UCSD-AML1 (cell line): Measurements from ENCODE around the gene SLC9A9.

Experiments used
- DNase-seq: peaks from one replicate; lab custom pipeline; 2025; ENCODE audit not compliant: unreplicated experiment; lab: John Stamatoyannopoulos, UW

The SLC9A9 gene

GRCh38 chr3:143514874-143515273 is 333.4 kb downstream of the SLC9A9 start:
- no peak for DNase-seq

GRCh38 chr3:143514109-143514508 is 334.2 kb downstream of the SLC9A9 start:
- no peak for DNase-seq

GRCh38 chr3:143511174-143511879 is 336.9 kb downstream of the SLC9A9 start:
- no peak for DNase-seq

- no peak for DNase-seq
These were observed 337.7 kb downstream of the SLC9A9 start for GRCh38 chr3:143510601-143511000.

- DNase-seq, result no peak
These were observed 340.3 kb downstream of the SLC9A9 start for GRCh38 chr3:143507735-143508580.

GRCh38 chr3:143506190-143506589 is 342.1 kb downstream of the SLC9A9 start:
- no peak for DNase-seq

GRCh38 chr3:143503325-143503885 is 344.9 kb downstream of the SLC9A9 start:
- DNase-seq, result no peak

GRCh38 chr3:143502081-143502480 is 346.2 kb downstream of the SLC9A9 start:
- no peak for DNase-seq

GRCh38 chr3:143497382-143497781 is 350.9 kb downstream of the SLC9A9 start:
- no peak for DNase-seq

- no peak for DNase-seq
These were observed 352.1 kb downstream of the SLC9A9 start for GRCh38 chr3:143496191-143496590.

- no peak for DNase-seq
These were observed 352.7 kb downstream of the SLC9A9 start for GRCh38 chr3:143495527-143495926.

- DNase-seq, result no peak
These were observed 361.7 kb downstream of the SLC9A9 start for GRCh38 chr3:143486611-143487010.

- no peak for DNase-seq
These were observed 363.3 kb downstream of the SLC9A9 start for GRCh38 chr3:143484846-143485512.

- DNase-seq, result no peak
These were observed 365.1 kb downstream of the SLC9A9 start for GRCh38 chr3:143483214-143483613.

GRCh38 chr3:143482106-143483088 is 365.9 kb downstream of the SLC9A9 start:
- DNase-seq, result no peak

GRCh38 chr3:143480344-143480743 is 367.9 kb downstream of the SLC9A9 start:
- no peak for DNase-seq

GRCh38 chr3:143479727-143480126 is 368.5 kb downstream of the SLC9A9 start:
- no peak for DNase-seq

GRCh38 chr3:143478115-143478693 is 370.1 kb downstream of the SLC9A9 start:
- DNase-seq, result no peak

- no peak for DNase-seq
These were observed 371.2 kb downstream of the SLC9A9 start for GRCh38 chr3:143476965-143477640.
